GM19324 (cell line): ENCODE measurements around the gene SLC37A4.
"Not testable (repeated sequence)": the region's sequence is repeated elsewhere in the genome, so short reads cannot be mapped to it uniquely, and the experiment has no call there.

Source experiments
- ATAC-seq: cut with Tn5 transposase; IDR thresholded peaks from one replicate; pipeline ENCODE4 v1.9.1; 2021; ENCODE audit warnings: mild to moderate bottlenecking, moderate library complexity; ENCODE audit not compliant: unreplicated experiment, low FRiP score

SLC37A4 gene

GRCh38 chr11:119042927-119043326 is 12.2 kb upstream of the SLC37A4 start:
- ATAC-seq, result no peak

- no peak for ATAC-seq
Measured at GRCh38 chr11:119041821-119042514, 11.3 kb upstream of the SLC37A4 start.

- ATAC-seq, result not testable (repeated sequence)
Measured at GRCh38 chr11:119039471-119039870, 8.8 kb upstream of the SLC37A4 start.

- no peak for ATAC-seq
Measured at GRCh38 chr11:119038884-119039283, 8.2 kb upstream of the SLC37A4 start.

- ATAC-seq, result no peak
Measured at GRCh38 chr11:119034813-119035212, 4.1 kb upstream of the SLC37A4 start.

- not testable (repeated sequence) for ATAC-seq
Measured at GRCh38 chr11:119033421-119033820, 2.7 kb upstream of the SLC37A4 start.

GRCh38 chr11:119031912-119032280 is 1.2 kb upstream of the SLC37A4 start:
- no peak for ATAC-seq

GRCh38 chr11:119030029-119030328 is 698 bp downstream of the SLC37A4 start:
- peak; percentile 9 for ATAC-seq

- no peak for ATAC-seq
Measured at GRCh38 chr11:119029340-119030028, 1.2 kb downstream of the SLC37A4 start.

- ATAC-seq, result no peak
Measured at GRCh38 chr11:119029069-119029339, 1.7 kb downstream of the SLC37A4 start.

- ATAC-seq, result no peak
Measured at GRCh38 chr11:119028346-119029068, 2.2 kb downstream of the SLC37A4 start.

- ATAC-seq, result no peak
Measured at GRCh38 chr11:119027561-119028345, 2.9 kb downstream of the SLC37A4 start.

GRCh38 chr11:119026970-119027369 is 3.7 kb downstream of the SLC37A4 start:
- ATAC-seq, result no peak

GRCh38 chr11:119025978-119026766 is 4.5 kb downstream of the SLC37A4 start:
- no peak for ATAC-seq

GRCh38 chr11:119025541-119025940 is 5.1 kb downstream of the SLC37A4 start:
- ATAC-seq, result no peak

- no peak for ATAC-seq
Measured at GRCh38 chr11:119025099-119025473, 5.6 kb downstream of the SLC37A4 start.

GRCh38 chr11:119024430-119025098 is 6.1 kb downstream of the SLC37A4 start:
- ATAC-seq, result no peak

- no peak for ATAC-seq
Measured at GRCh38 chr11:119023741-119024140, 6.9 kb downstream of the SLC37A4 start.

GRCh38 chr11:119021631-119022030 is 9.0 kb downstream of the SLC37A4 start:
- ATAC-seq, result no peak

GRCh38 chr11:119019996-119020395 is 10.7 kb downstream of the SLC37A4 start:
- ATAC-seq, result no peak
